H1 (cell line): ENCODE data around the gene LRRC14B.

Source experiments
- CBX5 ChIP-seq: fragments of 300-800, 300-1000 bp; sonication (generic); IDR thresholded peaks from 2 replicates; pipeline ENCODE4 v1.7.1; 2016; ENCODE audit warnings: antibody characterized with exemption, low read length, low read depth
- JUN ChIP-seq: IDR thresholded peaks from 2 replicates; pipeline ENCODE4 v1.6.1; 2011; ENCODE audit warnings: low read depth, mild to moderate bottlenecking, improper control_type of control experiment, low read length

GRCh38 chr5:178110-178509, 13.2 kb upstream of the LRRC14B start:
- no peak for TF ChIP-seq JUN
- no peak for TF ChIP-seq CBX5
